B cell (primary cell): ENCODE data around the gene MAGEB4. TPM values are rescaled to one million over a fixed set of nuclear protein-coding genes. Genes with fewer than 3 reads are reported as not detected.

Source experiments
- ATAC-seq: fragments of 200-7000 bp; cut with Tn5 transposase; one replicate; pipeline ENCODE4 v1.10.0; 2021; ENCODE audit warnings: low read depth, mild to moderate bottlenecking, moderate number of reproducible peaks, moderate library complexity
- CTCF ChIA-PET: fragments of 350-600 bp; sonication (Branson Sonifier 250); formaldehyde crosslinking; loops from one replicate; lab custom pipeline; 2021; ENCODE audit warnings: antibody characterized with exemption, inconsistent platforms; lab: Charles Lee
- POLR2A ChIA-PET: fragments of 350-600 bp; sonication (Branson Sonifier 250); formaldehyde crosslinking; loops from one replicate; lab custom pipeline; 2021; ENCODE audit warnings: antibody characterized with exemption; lab: Charles Lee
- DNase-seq: peaks from one replicate; pipeline ENCODE4 v3.0.0; 2013
- H2AFZ ChIP-seq: 2 replicates; pipeline ENCODE4 v1.6.1; 2012; ENCODE audit warnings: mild to moderate bottlenecking, low read depth, low read length; ENCODE audit not compliant: insufficient read depth, poor library complexity, severe bottlenecking
- H3K27ac ChIP-seq, 2 donors: 1 replicate in 1 of 2; 2 replicates in 1 of 2; pipeline ENCODE4 v1.5.1; 2012 to 2013; ENCODE audit warnings: low read length in 2 of 2, mild to moderate bottlenecking in 2 of 2, moderate library complexity in 1 of 2
- H3K27me3 ChIP-seq, 4 experiments: fragments of 200-600 bp in 1 of 4; sonication (generic) in 1 of 4; replicated peaks in 1 of 4; 1 replicate in 2 of 4; 2 replicates in 2 of 4; pipeline versions ENCODE4 v1.6.1 to v1.7.0; 2013 to 2016; ENCODE audit warnings: low read length in 3 of 4, mild to moderate bottlenecking in 2 of 4, mixed read lengths in 1 of 4, moderate library complexity in 1 of 4; ENCODE audit not compliant: insufficient read depth in 4 of 4, control insufficient read depth in 3 of 4; ENCODE audit errors: control extremely low read depth in 1 of 4
- H3K36me3 ChIP-seq, 2 experiments: replicated peaks in 1 of 2; 1 replicate in 1 of 2; 2 replicates in 1 of 2; pipeline versions ENCODE4 v1.6.1 to v1.7.1; 2013; ENCODE audit warnings: low read length in 1 of 2; ENCODE audit not compliant: insufficient read depth in 2 of 2, control insufficient read depth in 1 of 2; ENCODE audit errors: control extremely low read depth in 1 of 2, extremely low read depth in 1 of 2
- H3K4me1 ChIP-seq, 2 donors: fragments of 200-600 bp in 1 of 2; sonication (generic) in 1 of 2; 1 replicate in 1 of 2; 2 replicates in 1 of 2; pipeline versions ENCODE4 v1.5.1 to v1.6.1; 2013 to 2017; ENCODE audit warnings: low read length in 2 of 2; ENCODE audit not compliant: control insufficient read depth in 2 of 2, insufficient read depth in 2 of 2
- H3K4me2 ChIP-seq: replicated peaks from 2 replicates; pipeline ENCODE3; 2012; ENCODE audit warnings: mild to moderate bottlenecking, low read depth, low read length; ENCODE audit not compliant: poor library complexity, severe bottlenecking
- H3K4me3 ChIP-seq, 5 experiments: fragments of 200-600 bp in 1 of 5; sonication (generic) in 1 of 5; 1 replicate in 3 of 5; 2 replicates in 2 of 5; pipeline versions ENCODE4 v1.5.1 to v1.7.0; 2011 to 2016; ENCODE audit warnings: low read length in 4 of 5, mild to moderate bottlenecking in 4 of 5, low read depth in 2 of 5, control low read depth in 1 of 5, moderate library complexity in 1 of 5; ENCODE audit not compliant: insufficient read depth in 1 of 5; ENCODE audit errors: control extremely low read depth in 1 of 5, extremely low read depth in 1 of 5
- H3K79me2 ChIP-seq: fragments of 200-600 bp; sonication (generic); one replicate; pipeline ENCODE4 v1.6.0; 2016; ENCODE audit warnings: low read length; ENCODE audit not compliant: control insufficient read depth, insufficient read depth
- H3K9ac ChIP-seq: fragments of 200-600 bp; sonication (generic); 2 replicates; pipeline ENCODE4 v1.6.1; 2017; ENCODE audit warnings: mild to moderate bottlenecking, low read length, moderate library complexity
- H3K9me3 ChIP-seq, 3 donors: one replicate each; pipeline versions ENCODE4 v1.6.1 to v1.7.1; 2013; ENCODE audit warnings: low read length in 2 of 3; ENCODE audit not compliant: control insufficient read depth in 2 of 3, insufficient read depth in 1 of 3; ENCODE audit errors: control extremely low read depth in 1 of 3
- H4K20me1 ChIP-seq: 2 replicates; pipeline ENCODE4 v1.6.0; 2012; ENCODE audit warnings: mild to moderate bottlenecking, low read length; ENCODE audit not compliant: insufficient read depth, control insufficient read depth, poor library complexity, severe bottlenecking
- H3K27ac Mint-ChIP-seq: one replicate; pipeline ENCODE4 v1.8.0; 2021; ENCODE audit warnings: mixed read lengths
- H3K27me3 Mint-ChIP-seq: one replicate; pipeline ENCODE4 v1.8.0; 2021; ENCODE audit warnings: mixed read lengths
- H3K4me1 Mint-ChIP-seq: one replicate; pipeline ENCODE4 v1.8.0; 2021; ENCODE audit warnings: mixed read lengths
- H3K4me3 Mint-ChIP-seq: one replicate; pipeline ENCODE4 v1.8.0; 2021; ENCODE audit warnings: mixed read lengths
- H3K9me3 Mint-ChIP-seq: one replicate; pipeline ENCODE4 v1.8.0; 2022; ENCODE audit warnings: mixed read lengths; ENCODE audit not compliant: insufficient read depth
- EZH2 ChIP-seq: IDR thresholded peaks from 2 replicates; pipeline ENCODE4 v1.6.1; 2012; ENCODE audit warnings: borderline replicate concordance, low read depth, mild to moderate bottlenecking, moderate library complexity, low read length; ENCODE audit not compliant: insufficient read depth, poor library complexity, severe bottlenecking
- WGBS: methylation state at CpG from one replicate; pipeline ENCODE4 v1.1.5; 2013; ENCODE audit warnings: missing lambda C conversion rate; ENCODE audit not compliant: insufficient coverage; 5-methylcytosine and 5-hydroxymethylcytosine counted together
- intact Hi-C: fragments of 100-400 bp; cut with micrococcal nuclease; formaldehyde crosslinking; loops from one replicate; pipeline ENCODE4 v1.10.0; 2022
- polyA plus RNA-seq: library from polyadenylated mRNA; depleted of rRNA; stranded (reverse); fragments of >200 nt; gene quantifications from 2 replicates; pipeline ENCODE4 v1.2.3, GENCODE V29; 2012
- total RNA-seq, 2 donors: library from RNA; stranded (reverse); fragments of 120-200 nt in 1 of 2; gene quantifications; 1 replicate in 1 of 2; 2 replicates in 1 of 2; pipeline versions ENCODE4 v1.2.3 to v1.2.4, GENCODE V29; 2013 to 2022
- TF ChIP-seq, protein P1 (sequence below): fragments of 200-600 bp; IDR thresholded peaks from one replicate; pipeline ENCODE4 v1.8.0; 2022; ENCODE audit warnings: antibody characterized with exemption, mild to moderate bottlenecking

MAGEB4 gene
- total and polyA plus RNA-seq, 2 donors (not counting 1 experiment from before 2014, with no cell fraction given) = not detected

GRCh38 chrX:30262763-30263162 is 21.0 kb downstream of the MAGEB4 start:
- no peak for DNase-seq
- Mint-ChIP-seq H3K27me3 (no peaks in the 10 kb centered on the region), H3K4me3 (no peak overlapping the region), H3K27ac (no peak overlapping the region), H3K9me3 (no peaks in the 10 kb centered on the region), H3K4me1 (no peaks in the 10 kb centered on the region)
- Histone ChIP-seq H3K4me2 (no peak overlapping the region), H3K4me1 (no peaks in the 10 kb centered on the region), H3K9me3 (no peaks in the 10 kb centered on the region), H3K9ac (no peak overlapping the region), H2AFZ (no peak overlapping the region), H3K27me3 (no peaks in the 10 kb centered on the region), H4K20me1 (no peaks in the 10 kb centered on the region), H3K79me2 (no peaks in the 10 kb centered on the region), H3K36me3 (no peaks in the 10 kb centered on the region), H3K27ac (no peak overlapping the region), H3K4me3 (no peak overlapping the region)
- intact Hi-C loops = no loop called here
- POLR2A ChIA-PET = no interaction called here
- no peak for TF ChIP-seq EZH2
- TF ChIP-seq, protein P1, sequence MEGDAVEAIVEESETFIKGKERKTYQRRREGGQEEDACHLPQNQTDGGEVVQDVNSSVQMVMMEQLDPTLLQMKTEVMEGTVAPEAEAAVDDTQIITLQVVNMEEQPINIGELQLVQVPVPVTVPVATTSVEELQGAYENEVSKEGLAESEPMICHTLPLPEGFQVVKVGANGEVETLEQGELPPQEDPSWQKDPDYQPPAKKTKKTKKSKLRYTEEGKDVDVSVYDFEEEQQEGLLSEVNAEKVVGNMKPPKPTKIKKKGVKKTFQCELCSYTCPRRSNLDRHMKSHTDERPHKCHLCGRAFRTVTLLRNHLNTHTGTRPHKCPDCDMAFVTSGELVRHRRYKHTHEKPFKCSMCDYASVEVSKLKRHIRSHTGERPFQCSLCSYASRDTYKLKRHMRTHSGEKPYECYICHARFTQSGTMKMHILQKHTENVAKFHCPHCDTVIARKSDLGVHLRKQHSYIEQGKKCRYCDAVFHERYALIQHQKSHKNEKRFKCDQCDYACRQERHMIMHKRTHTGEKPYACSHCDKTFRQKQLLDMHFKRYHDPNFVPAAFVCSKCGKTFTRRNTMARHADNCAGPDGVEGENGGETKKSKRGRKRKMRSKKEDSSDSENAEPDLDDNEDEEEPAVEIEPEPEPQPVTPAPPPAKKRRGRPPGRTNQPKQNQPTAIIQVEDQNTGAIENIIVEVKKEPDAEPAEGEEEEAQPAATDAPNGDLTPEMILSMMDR = no peak
- ATAC-seq = no peak
- WGBS = no CpG with 5 or more reads among the region's 1 CpG
- CTCF ChIA-PET = no interaction called here

DNA sequence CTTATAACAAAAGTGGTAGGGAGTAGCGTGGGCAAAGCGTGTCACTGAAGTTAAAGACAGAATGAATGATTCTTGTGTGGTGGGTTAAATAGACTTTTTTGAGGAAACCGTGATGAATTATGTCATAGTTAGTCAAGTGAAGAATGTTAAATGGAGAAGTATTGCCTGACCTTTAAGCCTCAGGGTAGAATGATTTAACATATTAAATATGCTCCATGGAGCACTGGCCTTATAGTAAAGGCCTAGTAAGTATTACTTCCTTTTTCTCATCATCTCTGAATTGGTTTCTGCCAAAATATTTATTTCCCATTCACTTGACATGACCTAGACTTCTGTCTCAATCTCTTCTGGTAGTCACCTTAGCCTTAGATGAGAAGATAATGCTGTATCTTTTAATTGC is 28.8 kb downstream of the MAGEB4 start:
- Histone ChIP-seq H3K27ac (no peak overlapping the region), H4K20me1 (no peaks in the 10 kb centered on the region), H3K27me3 (no peaks in the 10 kb centered on the region), H3K4me3 (no peak overlapping the region), H3K4me1 (no peaks in the 10 kb centered on the region), H2AFZ (no peak overlapping the region), H3K79me2 (no peaks in the 10 kb centered on the region), H3K36me3 (no peaks in the 10 kb centered on the region), H3K4me2 (no peak overlapping the region), H3K9me3 (no peaks in the 10 kb centered on the region), H3K9ac (no peak overlapping the region)
- ATAC-seq (no peak), DNase-seq (no peak)
- WGBS = no CpG with 5 or more reads among the region's 3 CpGs
- Mint-ChIP-seq H3K4me1 (peaks cover 3% of the 10 kb centered on the region), H3K27me3 (peaks cover 4% of the 10 kb centered on the region), H3K4me3 (no peak overlapping the region), H3K9me3 (peaks cover 4% of the 10 kb centered on the region), H3K27ac (no peak overlapping the region)
- ChIA-PET POLR2A (no interaction called here), CTCF (no interaction called here)
- intact Hi-C loops = no loop called here
- TF ChIP-seq EZH2 = no peak
- TF ChIP-seq, protein P1 = no peak
